ENCODE results near the gene KDM7A.

DNA sequence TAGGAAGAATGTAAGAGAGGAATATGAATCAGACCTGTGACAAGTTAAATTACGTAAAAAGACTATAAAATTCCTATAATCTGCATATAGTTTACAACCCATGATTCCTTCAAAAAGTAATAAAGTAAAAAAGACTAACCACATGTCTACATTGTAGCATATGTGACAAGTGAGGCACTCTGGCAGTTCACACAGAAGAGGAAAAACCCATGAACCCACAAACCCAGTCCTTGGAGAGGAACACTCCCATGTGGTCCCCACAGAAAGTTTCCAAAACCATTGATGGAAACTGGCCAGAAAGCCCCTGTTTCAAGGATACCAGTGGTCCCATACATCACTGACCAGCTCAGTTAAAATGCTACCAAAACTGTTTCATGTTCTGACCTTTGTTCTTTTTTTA, 15.7 kb downstream of the KDM7A start:
- TF ChIP-seq, protein P1, sequence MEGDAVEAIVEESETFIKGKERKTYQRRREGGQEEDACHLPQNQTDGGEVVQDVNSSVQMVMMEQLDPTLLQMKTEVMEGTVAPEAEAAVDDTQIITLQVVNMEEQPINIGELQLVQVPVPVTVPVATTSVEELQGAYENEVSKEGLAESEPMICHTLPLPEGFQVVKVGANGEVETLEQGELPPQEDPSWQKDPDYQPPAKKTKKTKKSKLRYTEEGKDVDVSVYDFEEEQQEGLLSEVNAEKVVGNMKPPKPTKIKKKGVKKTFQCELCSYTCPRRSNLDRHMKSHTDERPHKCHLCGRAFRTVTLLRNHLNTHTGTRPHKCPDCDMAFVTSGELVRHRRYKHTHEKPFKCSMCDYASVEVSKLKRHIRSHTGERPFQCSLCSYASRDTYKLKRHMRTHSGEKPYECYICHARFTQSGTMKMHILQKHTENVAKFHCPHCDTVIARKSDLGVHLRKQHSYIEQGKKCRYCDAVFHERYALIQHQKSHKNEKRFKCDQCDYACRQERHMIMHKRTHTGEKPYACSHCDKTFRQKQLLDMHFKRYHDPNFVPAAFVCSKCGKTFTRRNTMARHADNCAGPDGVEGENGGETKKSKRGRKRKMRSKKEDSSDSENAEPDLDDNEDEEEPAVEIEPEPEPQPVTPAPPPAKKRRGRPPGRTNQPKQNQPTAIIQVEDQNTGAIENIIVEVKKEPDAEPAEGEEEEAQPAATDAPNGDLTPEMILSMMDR (IDR thresholded peaks at IDR 0.05; ENCODE audit: poor library complexity) = no peak
- no peak for TF ChIP-seq EZH2 (IDR thresholded peaks at IDR 0.05; ENCODE audit: borderline replicate concordance)
- no peak for TF ChIP-seq EZH2phosphoT487 (IDR thresholded peaks at IDR 0.05; ENCODE audit: low read depth, severe bottlenecking, unreplicated experiment)

Measured in hepatocyte (in vitro differentiated cells).